HCT116 (cell line): Measurements from ENCODE around the gene CHST15. TPM values are rescaled to one million over a fixed set of nuclear protein-coding genes. Genes with fewer than 3 reads are reported as not detected.

Source experiments
- ATAC-seq: fragments of 200-7000 bp; cut with Tn5 transposase; 2 replicates; pipeline ENCODE4 v1.9.1; 2020; ENCODE audit warnings: mild to moderate bottlenecking, moderate library complexity
- BruUV-seq: library from RNA; stranded (reverse); fragments of 400-500 nt; replicated peaks from 2 replicates; lab custom pipeline; 2021; lab: Mats Ljungman, UMichigan
- CTCF ChIA-PET: fragments of 300-600 bp; sonication (Branson Sonifier 250); formaldehyde crosslinking; loops from one replicate; lab custom pipeline; 2021; ENCODE audit warnings: antibody characterized with exemption; lab: Charles Lee
- POLR2A ChIA-PET: fragments of 300-600, 350-600 bp; sonication (Branson Sonifier 250); formaldehyde crosslinking; loops from one replicate; lab custom pipeline; 2021; ENCODE audit warnings: antibody characterized with exemption; lab: Charles Lee
- RAD21 ChIA-PET, 2 experiments: fragments of 300-600 bp; sonication (Branson Sonifier 250); formaldehyde crosslinking; loops; one replicate each; lab custom pipeline; 2023; ENCODE audit warnings: low total read pairs in 2 of 2; ENCODE audit not compliant: uncharacterized antibody in 2 of 2, unreplicated experiment in 2 of 2, low non-redundant PET in 1 of 2; lab: Charles Lee
- DNase-seq: peaks from one replicate; pipeline ENCODE4 v3.0.0-alpha.2; 2010; ENCODE audit warnings: low read depth, low spot score
- H2AFZ ChIP-seq: fragments of 200-600 bp; shearing (Covaris generic), sonication (generic); 2 replicates; pipeline ENCODE4 v1.6.1; 2017; ENCODE audit warnings: low read depth, mixed run types, mixed read lengths, antibody characterized with exemption, low read length; ENCODE audit not compliant: poor library complexity, severe bottlenecking
- H3K27ac ChIP-seq: 2 replicates; pipeline ENCODE4 v1.5.1; 2012; ENCODE audit warnings: low read depth, low read length
- H3K27me3 ChIP-seq: fragments of 200-600 bp; sonication (generic); 2 replicates; pipeline ENCODE4 v1.6.1; 2016; ENCODE audit warnings: mixed run types, low read length, mixed read lengths; ENCODE audit not compliant: insufficient read depth
- H3K36me3 ChIP-seq, 2 experiments: fragments of 200-500 bp in 1 of 2; fragments of 200-600 bp in 1 of 2; sonication (Bioruptor generic) in 1 of 2; sonication (generic) in 1 of 2; 2 replicates each; pipeline versions ENCODE4 v1.5.1 to v1.6.1; 2014 to 2016; ENCODE audit warnings: low read length in 2 of 2, inconsistent platforms in 1 of 2, mixed read lengths in 1 of 2, mixed run types in 1 of 2; ENCODE audit not compliant: insufficient read depth in 2 of 2, control insufficient read depth in 1 of 2
- H3K4me1 ChIP-seq, 2 experiments: fragments of 200-600 bp in 1 of 2; sonication (generic) in 1 of 2; 2 replicates each; pipeline versions ENCODE4 v1.5.1 to v1.6.1; 2012 to 2017; ENCODE audit warnings: low read length in 2 of 2, inconsistent platforms in 1 of 2, mild to moderate bottlenecking in 1 of 2, mixed read lengths in 1 of 2, mixed run types in 1 of 2, moderate library complexity in 1 of 2; ENCODE audit not compliant: insufficient read depth in 2 of 2, control insufficient read depth in 1 of 2
- H3K4me2 ChIP-seq: fragments of 200-600 bp; sonication (generic); 2 replicates; pipeline ENCODE4 v1.6.1; 2017; ENCODE audit warnings: mixed run types, low read length, mixed read lengths
- H3K4me3 ChIP-seq, 2 experiments: fragments of 200-600 bp in 1 of 2; sonication (generic) in 1 of 2; replicated peaks in 1 of 2; 2 replicates each; pipeline ENCODE4 v1.5.1; 2011 to 2016; ENCODE audit warnings: low read length in 2 of 2, control low read depth in 1 of 2, low read depth in 1 of 2, mild to moderate bottlenecking in 1 of 2, mixed read lengths in 1 of 2, mixed run types in 1 of 2
- H3K79me2 ChIP-seq: fragments of 200-600 bp; sonication (generic); 2 replicates; pipeline ENCODE4 v1.6.1; 2017; ENCODE audit warnings: mild to moderate bottlenecking, mixed run types, low read length, moderate library complexity, mixed read lengths; ENCODE audit not compliant: insufficient read depth
- H3K9ac ChIP-seq: fragments of 200-600 bp; sonication (generic); 2 replicates; pipeline ENCODE4 v1.6.1; 2016; ENCODE audit warnings: low read length, mixed read lengths
- H3K9me2 ChIP-seq: fragments of 200-600 bp; sonication (generic), shearing (Covaris generic); 2 replicates; pipeline ENCODE4 v1.6.1; 2017; ENCODE audit warnings: mixed run types, mild to moderate bottlenecking, moderate library complexity; ENCODE audit not compliant: insufficient read depth
- H3K9me3 ChIP-seq, 2 experiments: fragments of 200-500 bp in 1 of 2; fragments of 200-600 bp in 1 of 2; sonication (Bioruptor generic) in 1 of 2; sonication (generic) in 1 of 2; 2 replicates each; pipeline ENCODE4 v1.6.1; 2014 to 2017; ENCODE audit warnings: low read length in 2 of 2, mixed read lengths in 2 of 2, inconsistent platforms in 1 of 2, low read depth in 1 of 2, mild to moderate bottlenecking in 1 of 2, mixed run types in 1 of 2, moderate library complexity in 1 of 2; ENCODE audit not compliant: control insufficient read depth in 1 of 2, insufficient read depth in 1 of 2
- H4K20me1 ChIP-seq: fragments of 200-600 bp; sonication (generic), shearing (Covaris generic); 2 replicates; pipeline ENCODE4 v1.6.1; 2017; ENCODE audit warnings: mixed run types, mild to moderate bottlenecking, moderate library complexity; ENCODE audit not compliant: insufficient read depth
- CEBPB ChIP-seq: IDR thresholded peaks from 2 replicates; pipeline ENCODE4 v1.6.1; 2012; ENCODE audit warnings: low read depth
- CTCF ChIP-seq, 3 experiments: fragments of 200-600 bp in 1 of 3; sonication (generic) in 1 of 3; IDR thresholded peaks in 2 of 3; conservative IDR thresholded peaks in 1 of 3; 2 replicates each; pipeline ENCODE4 v1.5.1; 2012 to 2017; ENCODE audit warnings: low read depth in 2 of 3, low read length in 2 of 3, antibody characterized with exemption in 1 of 3, borderline replicate concordance in 1 of 3, control low read depth in 1 of 3, mild to moderate bottlenecking in 1 of 3, mixed read lengths in 1 of 3, mixed run types in 1 of 3, moderate library complexity in 1 of 3; ENCODE audit not compliant: insufficient read depth in 1 of 3
- EGR1 ChIP-seq: IDR thresholded peaks from 2 replicates; pipeline ENCODE4 v1.6.1; 2012; ENCODE audit warnings: low read depth
- ELF1 ChIP-seq: IDR thresholded peaks from 2 replicates; pipeline ENCODE4 v1.6.1; 2012; ENCODE audit warnings: low read depth, borderline replicate concordance
- EZH2 ChIP-seq: fragments of 200-600 bp; sonication (generic); IDR thresholded peaks from 2 replicates; pipeline ENCODE4 v1.6.1; 2017; ENCODE audit warnings: antibody characterized with exemption, mixed run types
- EZH2phosphoT487 ChIP-seq: fragments of 200-600 bp; IDR thresholded peaks from 2 replicates; pipeline ENCODE4 v1.6.1; 2018; ENCODE audit warnings: antibody characterized with exemption, borderline replicate concordance
- FOSL1 ChIP-seq: IDR thresholded peaks from 2 replicates; pipeline ENCODE4 v1.6.1; 2012; ENCODE audit warnings: low read depth
- JUND ChIP-seq: IDR thresholded peaks from 2 replicates; pipeline ENCODE4 v1.6.1; 2012
- POLR2AphosphoS5 ChIP-seq: IDR thresholded peaks from 2 replicates; pipeline ENCODE4 v1.6.1; 2011; ENCODE audit warnings: mild to moderate bottlenecking, low read depth, low read length, moderate library complexity
- RAD21 ChIP-seq: IDR thresholded peaks from 2 replicates; pipeline ENCODE4 v1.6.1; 2012; ENCODE audit warnings: low read depth, mild to moderate bottlenecking
- SIN3A ChIP-seq: IDR thresholded peaks from 2 replicates; pipeline ENCODE4 v1.6.1; 2012; ENCODE audit warnings: low read depth
- SP1 ChIP-seq: IDR thresholded peaks from 2 replicates; pipeline ENCODE4 v1.6.1; 2012; ENCODE audit warnings: low read depth
- YY1 ChIP-seq: IDR thresholded peaks from 2 replicates; pipeline ENCODE4 v1.6.1; 2011; ENCODE audit warnings: low read length, low read depth, moderate library complexity, mild to moderate bottlenecking; ENCODE audit not compliant: insufficient replicate concordance; ENCODE audit errors: extremely low read depth
- ZBTB33 ChIP-seq: IDR thresholded peaks from 2 replicates; pipeline ENCODE4 v1.6.1; 2011; ENCODE audit warnings: mild to moderate bottlenecking, low read length, moderate library complexity; ENCODE audit not compliant: insufficient replicate concordance; ENCODE audit errors: extremely low read depth
- ZFX ChIP-seq: fragments of 450-650 bp; IDR thresholded peaks from 2 replicates; pipeline ENCODE4 v1.6.1; 2017
- ZNF274 ChIP-seq: fragments of 200-500 bp; sonication (Bioruptor generic); IDR thresholded peaks from 2 replicates; pipeline ENCODE4 v1.6.1; 2014; ENCODE audit warnings: mild to moderate bottlenecking, low read depth, low read length, inconsistent platforms
- intact Hi-C: fragments of 100-400 bp; cut with micrococcal nuclease; formaldehyde crosslinking; loops from 2 replicates; pipeline ENCODE4 v1.10.0; 2022
- total RNA-seq: library from RNA; stranded (reverse); gene quantifications from one replicate; pipeline ENCODE4 v1.2.1, GENCODE V29; 2021; ENCODE audit not compliant: unreplicated experiment

Gene CHST15
- total RNA-seq, 1 experiment from 2014 or later: 47.2 TPM

- no peak for TF ChIP-seq YY1
- TF ChIP-seq CTCF (IDR thresholded peaks at IDR 0.05 in 2 of 3, conservative IDR thresholded peaks at IDR 0.05 in 1 of 3; ENCODE audit: borderline replicate concordance in 1 of 3, insufficient read depth in 1 of 3, low read depth in 2 of 3, low read length in 2 of 3): no peak
- no peak for TF ChIP-seq POLR2AphosphoS5
- TF ChIP-seq ZFX: no peak
- TF ChIP-seq SP1: no peak
- TF ChIP-seq JUND: no peak
- no peak for TF ChIP-seq EGR1
These were observed 17.2 kb downstream of the CHST15 start (continued) for GRCh38 chr10:124076148-124076733.

GRCh38 chr10:124075231-124075955 lies 18.0 kb downstream of the CHST15 start:
- no peaks in the 10 kb centered on the region; the same call in 1 of the 2 replicates for H4K20me1 ChIP-seq
- ChIA-PET CTCF (no interaction called here), RAD21 (no interaction called here), POLR2A (interaction anchor here (0.6 kb wide), 1 partner anchor 18 kb away, joined by 3 read pairs; the partner anchor contains the start of gene CHST15)
- H3K9me3 ChIP-seq: no peaks in the 10 kb centered on the region
- no peak for ATAC-seq
- H3K79me2 ChIP-seq: peaks cover 81% of the 10 kb centered on the region
- H3K27me3 ChIP-seq: no peaks in the 10 kb centered on the region
- no peak overlapping the region for H3K4me2 ChIP-seq
- no peak for DNase-seq
- H3K4me1 ChIP-seq: no peaks in the 10 kb centered on the region
- TF ChIP-seq CEBPB: no peak
- no peak for TF ChIP-seq CTCF (IDR thresholded peaks at IDR 0.05 in 2 of 3, conservative IDR thresholded peaks at IDR 0.05 in 1 of 3; ENCODE audit: borderline replicate concordance in 1 of 3, insufficient read depth in 1 of 3, low read depth in 2 of 3, low read length in 2 of 3)
- TF ChIP-seq EGR1: no peak
- TF ChIP-seq ELF1: no peak
- no peak for TF ChIP-seq EZH2
- TF ChIP-seq ZBTB33: no peak
- no peak for TF ChIP-seq ZNF274
- no peak for TF ChIP-seq EZH2phosphoT487
- TF ChIP-seq ZFX: no peak
- no peak for TF ChIP-seq SIN3A
- no peak for TF ChIP-seq RAD21
- no peak for TF ChIP-seq FOSL1
- intact Hi-C loops: no loop called here
- no peaks in the 10 kb centered on the region for H3K36me3 ChIP-seq
- no peaks in the 10 kb centered on the region for H3K9me2 ChIP-seq
- no peak overlapping the region for H2AFZ ChIP-seq
- BruUV-seq: no TSS peak
- H3K27ac ChIP-seq: no peak overlapping the region
- H3K9ac ChIP-seq: no peak overlapping the region
- H3K4me3 ChIP-seq: no peak overlapping the region
